K562 (cell line): Measurements from ENCODE around the gene PDZD2.

Experiments
- BDP1 ChIP-seq: IDR thresholded peaks from 3 replicates; pipeline ENCODE4 v1.6.1; 2011; ENCODE audit not compliant: insufficient read length, insufficient read depth
- EGR1 ChIP-seq: fragments of 450-650 bp; conservative IDR thresholded peaks from 2 replicates; pipeline ENCODE4 v1.6.1; 2017; ENCODE audit warnings: mild to moderate bottlenecking
- NR3C1 ChIP-seq: sonication (generic); formaldehyde crosslinking; IDR thresholded peaks from 2 replicates; pipeline ENCODE4 v1.8.1; 2022; ENCODE audit warnings: missing genetic modification reagents
- PRMT5 ChIP-seq: sonication (generic); formaldehyde crosslinking; IDR thresholded peaks from 2 replicates; pipeline ENCODE4 v1.5.0; 2020; ENCODE audit warnings: missing genetic modification reagents
- ZC3H4 ChIP-seq: sonication (generic); formaldehyde crosslinking; IDR thresholded peaks from 2 replicates; pipeline ENCODE4 v1.9.0; 2021; ENCODE audit warnings: missing genetic modification reagents, borderline replicate concordance
- TF ChIP-seq, protein P1 (sequence below), 2 experiments: fragments of 450-650 bp; IDR thresholded peaks; 2 replicates each; pipeline ENCODE4 v1.6.1; 2018; ENCODE audit warnings: mild to moderate bottlenecking in 2 of 2, low read depth in 1 of 2; ENCODE audit not compliant: partially characterized antibody in 2 of 2
- TF ChIP-seq, protein P2 (sequence below): sonication (generic); formaldehyde crosslinking; IDR thresholded peaks from 2 replicates; pipeline ENCODE4 v1.8.0; 2022; ENCODE audit warnings: missing genetic modification reagents, mild to moderate bottlenecking, borderline replicate concordance
- TF ChIP-seq, protein P3 (sequence below): fragments of 450-650 bp; IDR thresholded peaks from 2 replicates; pipeline ENCODE4 v1.6.1; 2017; ENCODE audit warnings: mild to moderate bottlenecking, moderate library complexity
- TF ChIP-seq, protein P4 (sequence below), 3 experiments: IDR thresholded peaks in 2 of 3; conservative IDR thresholded peaks in 1 of 3; 2 replicates each; pipeline ENCODE4 v1.5.1; 2011 to 2012; ENCODE audit warnings: low read length in 3 of 3, mild to moderate bottlenecking in 3 of 3, control low read depth in 2 of 3, improper control_type of control experiment in 1 of 3, inconsistent platforms in 1 of 3, low read depth in 1 of 3, mixed read lengths in 1 of 3, moderate library complexity in 1 of 3; ENCODE audit not compliant: insufficient read depth in 2 of 3

DNA sequence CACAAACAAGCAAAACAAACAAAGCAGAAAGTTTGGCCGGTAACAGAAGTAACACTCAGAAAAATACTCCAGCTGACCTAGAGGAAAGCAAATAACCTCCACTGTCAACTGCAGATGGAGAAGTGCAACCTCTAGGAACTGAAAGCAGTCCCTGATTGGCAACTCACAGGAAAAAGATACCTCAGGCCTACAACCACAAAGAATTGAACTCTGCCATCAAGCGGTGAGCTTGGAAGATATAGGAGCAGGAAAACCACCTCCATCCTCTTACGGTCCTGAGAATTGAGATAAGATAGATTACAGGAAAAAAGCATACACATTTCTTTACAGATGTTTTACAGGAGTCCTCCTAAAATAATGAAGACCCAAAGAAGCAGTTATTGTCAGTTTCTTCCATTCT, 184.5 kb downstream of the PDZD2 start:
- no peak for TF ChIP-seq EGR1
- TF ChIP-seq, protein P1, sequence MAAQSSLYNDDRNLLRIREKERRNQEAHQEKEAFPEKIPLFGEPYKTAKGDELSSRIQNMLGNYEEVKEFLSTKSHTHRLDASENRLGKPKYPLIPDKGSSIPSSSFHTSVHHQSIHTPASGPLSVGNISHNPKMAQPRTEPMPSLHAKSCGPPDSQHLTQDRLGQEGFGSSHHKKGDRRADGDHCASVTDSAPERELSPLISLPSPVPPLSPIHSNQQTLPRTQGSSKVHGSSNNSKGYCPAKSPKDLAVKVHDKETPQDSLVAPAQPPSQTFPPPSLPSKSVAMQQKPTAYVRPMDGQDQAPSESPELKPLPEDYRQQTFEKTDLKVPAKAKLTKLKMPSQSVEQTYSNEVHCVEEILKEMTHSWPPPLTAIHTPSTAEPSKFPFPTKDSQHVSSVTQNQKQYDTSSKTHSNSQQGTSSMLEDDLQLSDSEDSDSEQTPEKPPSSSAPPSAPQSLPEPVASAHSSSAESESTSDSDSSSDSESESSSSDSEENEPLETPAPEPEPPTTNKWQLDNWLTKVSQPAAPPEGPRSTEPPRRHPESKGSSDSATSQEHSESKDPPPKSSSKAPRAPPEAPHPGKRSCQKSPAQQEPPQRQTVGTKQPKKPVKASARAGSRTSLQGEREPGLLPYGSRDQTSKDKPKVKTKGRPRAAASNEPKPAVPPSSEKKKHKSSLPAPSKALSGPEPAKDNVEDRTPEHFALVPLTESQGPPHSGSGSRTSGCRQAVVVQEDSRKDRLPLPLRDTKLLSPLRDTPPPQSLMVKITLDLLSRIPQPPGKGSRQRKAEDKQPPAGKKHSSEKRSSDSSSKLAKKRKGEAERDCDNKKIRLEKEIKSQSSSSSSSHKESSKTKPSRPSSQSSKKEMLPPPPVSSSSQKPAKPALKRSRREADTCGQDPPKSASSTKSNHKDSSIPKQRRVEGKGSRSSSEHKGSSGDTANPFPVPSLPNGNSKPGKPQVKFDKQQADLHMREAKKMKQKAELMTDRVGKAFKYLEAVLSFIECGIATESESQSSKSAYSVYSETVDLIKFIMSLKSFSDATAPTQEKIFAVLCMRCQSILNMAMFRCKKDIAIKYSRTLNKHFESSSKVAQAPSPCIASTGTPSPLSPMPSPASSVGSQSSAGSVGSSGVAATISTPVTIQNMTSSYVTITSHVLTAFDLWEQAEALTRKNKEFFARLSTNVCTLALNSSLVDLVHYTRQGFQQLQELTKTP (IDR thresholded peaks at IDR 0.05; ENCODE audit: low read depth in 1 of 2, partially characterized antibody in 2 of 2), result no peak
- TF ChIP-seq, protein P2, sequence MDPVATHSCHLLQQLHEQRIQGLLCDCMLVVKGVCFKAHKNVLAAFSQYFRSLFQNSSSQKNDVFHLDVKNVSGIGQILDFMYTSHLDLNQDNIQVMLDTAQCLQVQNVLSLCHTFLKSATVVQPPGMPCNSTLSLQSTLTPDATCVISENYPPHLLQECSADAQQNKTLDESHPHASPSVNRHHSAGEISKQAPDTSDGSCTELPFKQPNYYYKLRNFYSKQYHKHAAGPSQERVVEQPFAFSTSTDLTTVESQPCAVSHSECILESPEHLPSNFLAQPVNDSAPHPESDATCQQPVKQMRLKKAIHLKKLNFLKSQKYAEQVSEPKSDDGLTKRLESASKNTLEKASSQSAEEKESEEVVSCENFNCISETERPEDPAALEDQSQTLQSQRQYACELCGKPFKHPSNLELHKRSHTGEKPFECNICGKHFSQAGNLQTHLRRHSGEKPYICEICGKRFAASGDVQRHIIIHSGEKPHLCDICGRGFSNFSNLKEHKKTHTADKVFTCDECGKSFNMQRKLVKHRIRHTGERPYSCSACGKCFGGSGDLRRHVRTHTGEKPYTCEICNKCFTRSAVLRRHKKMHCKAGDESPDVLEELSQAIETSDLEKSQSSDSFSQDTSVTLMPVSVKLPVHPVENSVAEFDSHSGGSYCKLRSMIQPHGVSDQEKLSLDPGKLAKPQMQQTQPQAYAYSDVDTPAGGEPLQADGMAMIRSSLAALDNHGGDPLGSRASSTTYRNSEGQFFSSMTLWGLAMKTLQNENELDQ (CRISPR knock-in tag), result no peak
- TF ChIP-seq BDP1, result no peak
- TF ChIP-seq, protein P3, sequence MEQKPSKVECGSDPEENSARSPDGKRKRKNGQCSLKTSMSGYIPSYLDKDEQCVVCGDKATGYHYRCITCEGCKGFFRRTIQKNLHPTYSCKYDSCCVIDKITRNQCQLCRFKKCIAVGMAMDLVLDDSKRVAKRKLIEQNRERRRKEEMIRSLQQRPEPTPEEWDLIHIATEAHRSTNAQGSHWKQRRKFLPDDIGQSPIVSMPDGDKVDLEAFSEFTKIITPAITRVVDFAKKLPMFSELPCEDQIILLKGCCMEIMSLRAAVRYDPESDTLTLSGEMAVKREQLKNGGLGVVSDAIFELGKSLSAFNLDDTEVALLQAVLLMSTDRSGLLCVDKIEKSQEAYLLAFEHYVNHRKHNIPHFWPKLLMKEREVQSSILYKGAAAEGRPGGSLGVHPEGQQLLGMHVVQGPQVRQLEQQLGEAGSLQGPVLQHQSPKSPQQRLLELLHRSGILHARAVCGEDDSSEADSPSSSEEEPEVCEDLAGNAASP, result no peak
- TF ChIP-seq PRMT5 (CRISPR knock-in tag), result no peak
- TF ChIP-seq NR3C1, result no peak
- TF ChIP-seq ZC3H4 (CRISPR knock-in tag), result no peak
- TF ChIP-seq, protein P4, sequence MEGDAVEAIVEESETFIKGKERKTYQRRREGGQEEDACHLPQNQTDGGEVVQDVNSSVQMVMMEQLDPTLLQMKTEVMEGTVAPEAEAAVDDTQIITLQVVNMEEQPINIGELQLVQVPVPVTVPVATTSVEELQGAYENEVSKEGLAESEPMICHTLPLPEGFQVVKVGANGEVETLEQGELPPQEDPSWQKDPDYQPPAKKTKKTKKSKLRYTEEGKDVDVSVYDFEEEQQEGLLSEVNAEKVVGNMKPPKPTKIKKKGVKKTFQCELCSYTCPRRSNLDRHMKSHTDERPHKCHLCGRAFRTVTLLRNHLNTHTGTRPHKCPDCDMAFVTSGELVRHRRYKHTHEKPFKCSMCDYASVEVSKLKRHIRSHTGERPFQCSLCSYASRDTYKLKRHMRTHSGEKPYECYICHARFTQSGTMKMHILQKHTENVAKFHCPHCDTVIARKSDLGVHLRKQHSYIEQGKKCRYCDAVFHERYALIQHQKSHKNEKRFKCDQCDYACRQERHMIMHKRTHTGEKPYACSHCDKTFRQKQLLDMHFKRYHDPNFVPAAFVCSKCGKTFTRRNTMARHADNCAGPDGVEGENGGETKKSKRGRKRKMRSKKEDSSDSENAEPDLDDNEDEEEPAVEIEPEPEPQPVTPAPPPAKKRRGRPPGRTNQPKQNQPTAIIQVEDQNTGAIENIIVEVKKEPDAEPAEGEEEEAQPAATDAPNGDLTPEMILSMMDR (IDR thresholded peaks at IDR 0.05 in 2 of 3, conservative IDR thresholded peaks at IDR 0.05 in 1 of 3; ENCODE audit: insufficient read depth in 2 of 3, low read depth in 1 of 3, low read length in 3 of 3), result no peak
